ENCODE measurements around the gene PODXL2. TPM values are rescaled to one million over a fixed set of nuclear protein-coding genes. Genes with fewer than 3 reads are reported as not detected.
A peak's percentile ranks its signal among the peaks of the same experiment; 100 is the strongest.

Gene PODXL2
- total RNA-seq, 1 experiment from 2014 or later = 26.6 TPM

DNA sequence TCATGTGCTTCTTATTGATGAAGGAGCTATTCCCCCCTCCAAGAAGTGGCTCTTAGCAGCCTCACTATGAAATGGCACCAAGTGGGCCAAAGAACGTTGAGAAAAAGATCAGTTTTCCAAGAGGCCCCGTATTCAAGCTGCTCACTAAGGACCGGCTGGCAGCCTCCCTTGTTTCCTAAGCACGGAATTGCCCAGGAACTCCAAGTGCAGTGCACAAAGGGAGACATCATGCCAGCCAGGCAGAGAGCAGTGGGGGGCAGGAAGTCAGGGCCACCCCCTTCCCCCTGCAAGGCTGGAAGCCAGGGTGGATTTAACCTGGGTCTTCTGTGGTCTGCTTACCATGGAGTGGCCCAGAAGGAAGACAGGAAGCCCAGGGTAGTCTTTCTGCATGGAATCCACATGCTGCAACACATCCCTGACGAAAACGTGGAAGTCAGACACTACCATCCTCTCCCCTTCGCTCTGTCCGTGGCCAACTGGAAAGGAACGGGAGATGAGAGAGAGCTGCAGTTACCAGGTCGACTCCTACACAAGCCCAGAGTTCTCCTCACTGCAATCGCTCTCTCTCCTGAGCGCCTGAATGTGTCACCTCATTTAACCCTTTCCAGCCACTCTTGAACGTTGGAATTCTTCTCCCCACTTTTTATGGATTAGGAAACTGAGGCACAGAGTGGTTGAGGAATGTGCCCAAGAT lies 93.3 kb downstream of the PODXL2 start:
- no peaks in the 10 kb centered on the region for H3K9me3 ChIP-seq (ENCODE audit: low read depth, low read length, poor library complexity, severe bottlenecking)
- intact Hi-C loops (cut with micrococcal nuclease; ENCODE audit: unreplicated experiment) = no loop called here
- BruUV-seq (replicated peaks) = no TSS peak
- CTCF ChIA-PET = no interaction called here
- no peak overlapping the region for H3K4me3 ChIP-seq (ENCODE audit: low read depth, low read length, poor library complexity, severe bottlenecking)
- H3K27me3 ChIP-seq (replicated peaks; ENCODE audit: insufficient read depth, low read depth, low read length, poor library complexity) = no peaks in the 10 kb centered on the region
- no peaks in the 10 kb centered on the region for H3K36me3 ChIP-seq (ENCODE audit: insufficient read depth, low read length, poor library complexity, severe bottlenecking)
- POLR2A ChIA-PET (ENCODE audit: low non-redundant PET) = no interaction called here
- peaks cover 8% of the 10 kb centered on the region for H3K4me1 ChIP-seq (ENCODE audit: insufficient read depth, low read length, poor library complexity, severe bottlenecking)
- DNase-seq (ENCODE audit: low spot score) = no peak
- TF ChIP-seq EZH2 (IDR thresholded peaks at IDR 0.05; ENCODE audit: borderline replicate concordance, low read depth, low read length, poor library complexity, severe bottlenecking) = no peak
- TF ChIP-seq, protein P1, sequence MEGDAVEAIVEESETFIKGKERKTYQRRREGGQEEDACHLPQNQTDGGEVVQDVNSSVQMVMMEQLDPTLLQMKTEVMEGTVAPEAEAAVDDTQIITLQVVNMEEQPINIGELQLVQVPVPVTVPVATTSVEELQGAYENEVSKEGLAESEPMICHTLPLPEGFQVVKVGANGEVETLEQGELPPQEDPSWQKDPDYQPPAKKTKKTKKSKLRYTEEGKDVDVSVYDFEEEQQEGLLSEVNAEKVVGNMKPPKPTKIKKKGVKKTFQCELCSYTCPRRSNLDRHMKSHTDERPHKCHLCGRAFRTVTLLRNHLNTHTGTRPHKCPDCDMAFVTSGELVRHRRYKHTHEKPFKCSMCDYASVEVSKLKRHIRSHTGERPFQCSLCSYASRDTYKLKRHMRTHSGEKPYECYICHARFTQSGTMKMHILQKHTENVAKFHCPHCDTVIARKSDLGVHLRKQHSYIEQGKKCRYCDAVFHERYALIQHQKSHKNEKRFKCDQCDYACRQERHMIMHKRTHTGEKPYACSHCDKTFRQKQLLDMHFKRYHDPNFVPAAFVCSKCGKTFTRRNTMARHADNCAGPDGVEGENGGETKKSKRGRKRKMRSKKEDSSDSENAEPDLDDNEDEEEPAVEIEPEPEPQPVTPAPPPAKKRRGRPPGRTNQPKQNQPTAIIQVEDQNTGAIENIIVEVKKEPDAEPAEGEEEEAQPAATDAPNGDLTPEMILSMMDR (conservative IDR thresholded peaks at IDR 0.05; ENCODE audit: low read depth, low read length) = no peak
- no peak overlapping the region for H3K27ac ChIP-seq (ENCODE audit: low read depth, low read length, poor library complexity, severe bottlenecking)

Small RNA genes within 50 kb of the gene (microRNA-seq; reads per million reads assigned to microRNA genes)
- 5.1 reads per million, percentile 17 among the genes with 10 or more reads in this experiment for gene MIR7976

Other genes starting within 250 kb of the PODXL2 start
- gene TPRA1, start 38.5 kb upstream of the PODXL2 start, total RNA-seq (2021) = 20.2 and 21.0 TPM in 2 replicates
- 218 and 225 TPM in 2 replicates for gene MCM2, start 30.8 kb upstream of the PODXL2 start, total RNA-seq (2021)
- gene ABTB1, start 43.8 kb downstream of the PODXL2 start, total RNA-seq (2021) = 2.6 and 4.1 TPM in 2 replicates
- 0.39 and 0.90 TPM in 2 replicates for gene MGLL, start 193.3 kb downstream of the PODXL2 start, total RNA-seq (2021)

Measured in A673 (cell line).